HG02938 (cell line): ENCODE results near the gene DPY30.
"Not testable (repeated sequence)": the region's sequence is repeated elsewhere in the genome, so short reads cannot be mapped to it uniquely, and the experiment has no call there.

Source experiments
- ATAC-seq: cut with Tn5 transposase; IDR thresholded peaks from one replicate; pipeline ENCODE4 v1.9.1; 2021; ENCODE audit warnings: mild to moderate bottlenecking, moderate library complexity; ENCODE audit not compliant: unreplicated experiment

DPY30 gene

DNA sequence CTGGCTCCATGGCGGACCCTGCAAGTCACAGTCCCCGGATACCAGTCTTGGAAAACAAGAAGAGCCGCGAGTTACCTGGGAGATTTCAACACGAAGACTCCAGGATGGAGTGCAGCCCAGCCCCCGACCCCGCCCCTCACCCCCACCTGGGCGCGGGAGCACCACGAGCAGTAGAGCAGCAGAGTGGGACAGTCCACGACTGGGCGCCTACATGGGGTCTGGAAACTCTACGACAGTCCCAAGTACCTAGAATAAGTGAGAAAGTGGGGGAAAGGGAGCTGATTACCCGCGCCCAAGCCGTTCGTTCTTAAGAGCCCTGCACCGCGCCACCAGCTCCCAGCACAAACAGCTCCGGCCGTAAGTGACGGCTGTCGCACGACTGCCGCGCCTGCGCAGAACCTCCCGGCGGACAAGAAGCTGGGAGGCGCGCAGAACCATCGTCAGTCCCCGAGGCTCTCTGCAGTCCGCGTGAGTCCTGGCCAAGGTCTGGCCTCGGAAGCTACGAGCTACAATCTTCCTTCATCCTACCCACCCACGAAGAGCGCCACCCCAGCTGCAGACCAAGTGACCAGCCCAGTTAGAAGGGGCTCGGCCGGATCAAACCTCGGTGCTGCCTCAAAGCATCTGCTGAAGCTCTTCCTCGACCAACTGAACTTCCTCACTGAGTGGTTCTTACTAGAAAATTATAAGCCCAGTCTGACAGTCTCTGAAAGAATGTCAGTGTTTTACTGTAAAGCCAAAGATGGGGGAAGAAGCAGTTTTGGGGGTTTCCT lies at the start of gene DPY30:
TSS of gene DPY30 (minus strand) at position 359 of the 773 bp plus-strand sequence. CDS start at position 10, 349 bp downstream.
- peak; percentile 75 for ATAC-seq

DNA sequence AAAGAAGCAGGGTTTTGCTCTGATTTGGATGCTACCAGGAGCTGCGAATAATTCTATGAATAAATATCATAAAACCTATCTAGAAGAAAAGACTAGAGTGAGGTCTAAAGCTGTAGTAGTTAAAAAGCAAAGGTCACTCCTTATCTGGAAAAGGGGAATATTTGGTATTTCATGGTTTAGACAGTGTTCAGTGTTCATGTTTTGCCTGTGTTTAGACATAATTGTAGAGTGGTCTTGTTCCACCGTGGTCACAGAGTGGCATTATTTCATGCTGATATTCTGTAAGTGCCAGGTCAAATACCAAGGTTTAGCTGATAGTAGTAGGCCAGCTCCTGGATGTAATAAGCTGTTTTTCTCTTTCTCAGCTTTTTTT lies 34.5 kb upstream of the DPY30 start:
- no peak for ATAC-seq

DNA sequence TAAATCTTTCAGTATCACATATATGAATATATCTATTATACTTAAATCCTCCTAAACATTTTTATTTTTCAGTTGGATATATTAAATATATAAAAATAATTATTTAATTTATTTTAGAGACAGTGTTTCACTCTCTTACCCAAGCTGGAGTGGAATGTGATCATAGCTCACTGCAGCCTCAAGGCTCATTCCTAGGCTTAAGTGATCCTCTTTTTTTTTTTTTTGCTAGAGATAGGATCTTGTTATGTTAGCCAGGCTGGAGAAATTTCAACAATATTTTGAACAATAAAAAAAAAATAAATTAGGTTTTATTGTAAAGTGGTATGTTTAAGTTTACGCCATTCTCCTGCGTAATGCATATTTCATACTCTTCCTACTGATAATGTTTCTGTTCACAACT lies 27.9 kb upstream of the DPY30 start:
- ATAC-seq, result no peak

DNA sequence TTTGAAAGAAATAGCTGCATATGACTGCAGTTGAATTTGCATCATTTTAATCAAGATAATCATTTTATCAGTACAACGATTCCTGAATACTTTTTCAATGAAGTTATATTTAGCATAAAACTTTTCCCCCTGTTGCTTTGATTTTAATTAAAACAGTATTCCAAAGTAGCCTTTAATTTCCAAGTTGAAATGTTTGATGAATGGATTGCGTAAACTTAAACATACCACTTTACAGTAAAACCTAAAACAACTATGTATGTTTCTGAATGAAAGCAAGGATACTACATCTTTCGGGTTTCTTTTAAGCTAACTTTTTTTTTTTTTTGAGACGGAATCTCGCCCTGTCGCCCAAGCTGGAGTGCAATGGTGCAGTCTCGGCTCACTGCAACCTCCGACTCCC lies 25.1 kb upstream of the DPY30 start:
- ATAC-seq, result no peak

DNA sequence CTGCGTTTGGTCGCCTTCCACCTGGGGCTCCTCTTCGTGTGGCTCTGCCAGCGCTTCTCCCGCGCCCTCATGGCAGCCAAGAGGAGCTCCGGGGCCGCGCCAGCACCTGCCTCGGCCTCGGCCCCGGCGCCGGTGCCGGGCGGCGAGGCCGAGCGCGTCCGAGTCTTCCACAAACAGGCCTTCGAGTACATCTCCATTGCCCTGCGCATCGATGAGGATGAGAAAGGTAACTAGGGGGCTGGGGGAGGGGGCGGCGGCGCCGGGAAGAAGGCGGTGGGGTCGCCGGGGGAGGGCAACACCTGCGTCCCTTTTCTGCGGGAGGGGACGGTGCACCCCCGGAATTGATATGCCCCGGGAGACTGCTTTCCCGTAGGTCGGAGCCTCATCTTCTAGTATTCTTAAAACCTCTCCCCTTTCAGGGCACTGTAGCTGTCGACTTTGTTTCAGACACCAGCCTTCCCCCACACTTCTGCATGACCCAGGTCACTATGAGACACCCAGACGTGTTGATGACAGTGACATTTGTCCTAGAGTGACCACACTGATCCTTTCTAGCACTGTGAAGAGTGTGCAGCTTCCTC lies 24.5 kb upstream of the DPY30 start:
- ATAC-seq, result peak; percentile 5

DNA sequence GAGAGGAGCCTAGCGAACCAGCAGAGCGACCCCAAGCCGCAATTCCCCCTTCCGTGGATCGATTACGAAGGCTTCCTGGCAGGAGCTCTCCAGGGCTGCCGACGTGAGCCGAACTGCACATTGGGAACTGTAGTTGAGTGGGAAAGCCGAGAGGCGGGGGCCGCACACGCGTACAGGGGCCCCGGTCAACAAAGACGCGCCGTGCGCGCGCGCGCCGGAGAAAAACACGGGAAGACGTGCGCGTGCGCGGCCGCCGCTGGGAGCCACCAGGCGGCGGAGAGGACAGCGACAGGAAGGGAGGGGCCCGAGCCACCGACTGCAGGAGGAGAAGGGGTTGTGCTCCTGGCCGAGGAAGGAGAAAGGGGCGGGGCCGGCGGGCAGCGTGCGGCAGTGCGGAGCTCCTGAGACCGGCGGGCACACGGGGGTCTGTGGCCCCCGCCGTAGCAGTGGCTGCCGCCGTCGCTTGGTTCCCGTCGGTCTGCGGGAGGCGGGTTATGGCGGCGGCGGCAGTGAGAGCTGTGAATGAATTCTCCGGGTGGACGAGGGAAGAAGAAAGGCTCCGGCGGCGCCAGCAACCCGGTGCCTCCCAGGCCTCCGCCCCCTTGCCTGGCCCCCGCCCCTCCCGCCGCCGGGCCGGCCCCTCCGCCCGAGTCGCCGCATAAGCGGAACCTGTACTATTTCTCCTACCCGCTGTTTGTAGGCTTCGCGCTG lies 23.9 kb upstream of the DPY30 start, which contains the start of gene SPAST:
TSS of gene SPAST (plus strand) at position 247 of the 711 bp plus-strand sequence. CDS start at position 523, 276 bp downstream.
- peak; percentile 95 for ATAC-seq

DNA sequence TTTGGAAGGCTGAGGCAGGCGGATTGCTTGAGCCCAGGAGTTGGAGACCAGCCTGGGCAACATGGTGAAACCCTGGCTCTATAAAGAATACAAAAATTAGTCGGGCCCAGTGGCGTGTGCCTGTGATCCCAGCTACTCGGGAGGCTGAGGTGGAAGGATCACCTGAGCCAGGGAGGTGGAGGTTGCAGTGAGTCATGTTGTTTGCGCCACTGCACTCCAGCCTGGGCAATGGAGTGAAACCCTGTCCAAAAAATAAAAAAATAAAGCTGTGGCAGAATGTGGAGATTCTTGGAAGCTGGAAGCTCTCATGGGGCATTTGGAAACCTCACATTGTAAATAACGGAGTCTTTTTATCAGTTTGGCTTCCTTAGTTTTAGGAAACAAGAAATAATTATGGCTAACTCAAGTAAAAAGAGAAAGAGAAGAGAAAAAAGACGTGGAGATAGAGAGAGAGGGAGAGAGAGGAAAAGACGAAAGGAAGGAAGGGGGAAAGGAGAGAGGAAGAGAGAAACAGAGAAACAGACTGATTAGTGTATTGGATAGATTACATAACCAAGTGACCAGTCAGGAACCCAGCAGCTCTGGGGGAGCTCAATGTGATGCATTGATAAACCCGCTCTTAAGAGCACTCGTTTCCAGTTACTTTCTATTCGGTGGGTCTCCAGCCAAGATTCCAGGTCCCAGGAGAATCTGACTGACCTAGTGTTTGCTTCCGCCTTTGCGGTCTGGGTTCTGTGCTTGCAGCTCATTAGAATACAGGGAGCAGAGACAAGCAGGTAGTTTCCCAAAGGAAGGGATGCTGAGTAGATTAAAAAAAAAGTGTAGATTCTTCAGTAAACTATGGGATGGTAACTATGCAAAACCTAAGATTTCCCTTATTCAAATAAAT lies 22.6 kb upstream of the DPY30 start:
- no peak for ATAC-seq

DNA sequence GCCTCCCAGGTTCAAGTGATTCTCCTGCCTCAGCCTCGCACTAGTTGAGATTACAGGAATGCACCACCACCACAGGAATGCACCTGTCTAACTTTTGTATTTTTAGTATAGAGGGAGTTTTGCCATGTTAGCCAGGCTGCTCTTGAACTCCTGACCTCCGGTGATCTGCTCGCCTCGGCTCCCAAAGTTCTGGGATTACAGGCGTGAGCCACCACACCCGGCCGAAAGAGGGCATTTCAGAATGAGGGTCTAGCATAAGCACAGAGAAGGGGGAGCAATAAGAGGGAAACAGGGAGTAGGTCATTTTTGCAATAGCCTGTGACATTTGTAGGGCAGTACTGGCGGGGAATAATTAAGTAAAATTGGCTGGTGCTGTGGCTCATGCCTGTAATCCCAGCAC lies 21.8 kb upstream of the DPY30 start:
- ATAC-seq, result no peak

DNA sequence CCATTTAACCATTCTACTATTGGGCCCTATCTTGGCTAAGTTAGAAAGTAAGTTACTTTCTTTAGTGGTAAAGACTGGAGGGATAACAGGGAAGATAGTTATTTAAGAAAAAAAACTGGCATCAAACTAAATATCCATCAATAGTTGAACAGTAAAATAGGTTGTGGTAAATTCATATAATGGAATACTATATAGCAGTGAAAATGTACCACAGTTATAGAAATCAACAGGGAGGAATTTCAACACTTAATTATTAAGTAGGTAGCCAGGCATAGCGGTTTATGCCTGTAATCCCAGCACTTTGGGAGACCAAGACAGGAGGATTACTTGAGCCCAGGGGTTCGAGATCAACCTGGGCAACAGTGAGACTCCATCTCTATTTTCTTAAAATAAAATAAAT lies 20.7 kb upstream of the DPY30 start:
- no peak for ATAC-seq

DNA sequence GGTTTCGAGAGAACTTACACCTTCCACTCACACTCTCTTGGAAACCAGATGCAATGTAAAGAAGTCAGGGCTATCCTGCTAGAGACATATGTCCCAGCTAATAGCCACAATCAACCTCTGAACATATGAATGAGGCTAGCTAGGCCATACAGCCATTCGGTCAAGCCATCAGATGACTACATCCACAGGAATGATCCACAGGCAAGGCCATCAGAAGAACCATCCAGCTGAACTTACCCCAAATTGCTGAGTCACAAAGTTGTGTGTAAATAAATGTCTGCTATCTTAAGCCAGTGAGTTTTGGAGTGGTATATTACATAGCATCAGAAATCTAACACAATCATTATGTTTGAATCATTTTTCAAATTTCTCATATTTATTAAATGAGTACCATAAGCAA lies 18.5 kb upstream of the DPY30 start:
- no peak for ATAC-seq

DNA sequence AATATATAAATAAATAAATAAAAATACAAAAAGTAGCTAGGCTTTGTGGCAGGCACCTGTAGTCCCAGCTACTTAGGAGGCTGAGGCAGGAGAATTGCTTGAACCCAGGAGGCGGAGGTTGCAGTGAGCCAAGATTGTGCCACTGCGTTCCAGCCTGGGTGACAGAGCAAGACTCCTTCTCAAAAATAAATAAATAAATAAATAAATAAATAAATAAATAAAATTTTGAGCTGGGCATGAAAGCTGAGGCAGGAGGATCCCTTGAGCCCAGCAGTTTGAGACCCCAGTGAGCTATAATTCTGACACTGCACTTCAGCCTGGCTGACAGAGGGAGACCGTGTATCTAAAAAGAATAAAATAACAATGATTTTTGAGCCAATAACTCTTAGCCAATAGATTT lies 15.0 kb upstream of the DPY30 start:
- not testable (repeated sequence) for ATAC-seq

DNA sequence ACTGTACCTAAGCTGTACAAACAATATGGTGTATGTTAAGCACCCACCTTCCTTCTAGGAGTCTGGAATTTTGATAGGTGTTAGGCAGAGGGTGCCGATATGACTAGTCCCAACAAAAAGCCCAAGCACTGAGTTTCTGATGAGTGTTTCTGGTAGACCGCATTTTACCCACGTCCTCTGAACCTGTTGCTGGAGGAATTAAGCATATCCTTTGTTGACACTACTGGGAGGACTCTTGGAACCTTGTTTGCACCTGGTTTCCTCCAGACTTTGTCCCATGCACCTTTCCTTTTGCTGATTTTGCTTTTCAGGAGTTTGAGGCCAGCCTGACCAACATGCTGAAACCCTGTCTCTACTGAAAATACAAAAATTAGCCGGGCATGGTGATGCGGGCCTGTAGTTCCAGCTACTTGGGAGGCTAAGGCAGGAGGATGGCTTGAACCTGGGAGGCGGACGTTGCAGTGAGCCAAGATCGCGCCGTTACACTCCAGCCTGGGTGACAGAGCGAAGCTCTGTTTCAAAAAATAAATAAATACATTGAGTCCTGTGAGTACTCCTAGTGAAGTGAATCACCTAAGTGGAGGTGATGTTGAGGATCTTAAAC lies 12.3 kb upstream of the DPY30 start:
- ATAC-seq, result no peak

DNA sequence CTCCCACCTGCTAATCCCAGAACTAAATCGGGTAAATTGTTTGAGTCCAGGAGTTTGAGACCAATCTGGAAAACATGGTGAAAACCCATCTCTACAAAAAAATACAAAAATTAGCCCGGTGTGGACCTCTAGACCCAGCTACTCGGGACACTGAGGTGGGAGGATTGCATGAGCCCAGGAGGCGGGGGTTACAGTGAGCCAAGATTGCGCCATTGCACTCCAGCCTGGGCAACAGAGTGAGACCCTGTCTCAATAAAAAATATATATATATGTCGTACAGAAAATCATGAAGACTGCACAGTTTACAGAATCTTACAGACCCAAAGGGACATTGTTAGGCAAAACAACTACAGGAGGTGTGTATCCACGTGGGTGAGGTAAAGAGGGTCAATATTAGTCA lies 4.0 kb upstream of the DPY30 start:
- ATAC-seq, result no peak

DNA sequence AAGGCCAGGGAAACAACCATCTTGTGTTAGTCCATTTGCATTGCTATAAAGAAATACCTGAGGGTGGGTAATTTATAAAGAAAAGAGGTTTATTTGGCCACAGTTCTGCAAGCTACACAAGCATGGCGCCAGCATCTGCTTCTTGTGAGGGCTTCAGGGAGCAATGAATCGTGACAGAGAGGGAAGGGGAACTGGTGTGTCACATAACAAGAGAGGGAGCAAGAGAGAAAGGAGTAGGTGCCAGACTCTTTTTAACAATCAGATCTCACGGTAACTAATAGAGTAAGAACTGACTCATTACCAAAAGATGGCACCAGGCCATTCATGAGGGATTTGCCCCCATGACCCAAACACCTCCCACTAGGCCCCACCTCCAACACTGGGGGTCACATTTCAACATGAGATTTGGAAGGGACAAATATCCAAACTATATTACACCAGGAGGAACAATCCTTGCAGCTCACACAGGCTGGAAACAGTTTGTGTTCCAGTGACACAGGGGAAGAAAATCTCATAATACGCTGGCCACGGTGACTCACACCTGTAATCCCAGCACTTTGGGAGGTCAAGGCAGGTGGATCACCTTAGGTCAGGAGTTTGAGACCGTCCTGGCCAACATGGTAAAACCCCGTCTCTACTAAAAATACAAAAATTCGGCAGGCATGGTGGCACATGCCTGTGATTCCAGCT lies 5.3 kb downstream of the DPY30 start:
- ATAC-seq, result not testable (repeated sequence)

DNA sequence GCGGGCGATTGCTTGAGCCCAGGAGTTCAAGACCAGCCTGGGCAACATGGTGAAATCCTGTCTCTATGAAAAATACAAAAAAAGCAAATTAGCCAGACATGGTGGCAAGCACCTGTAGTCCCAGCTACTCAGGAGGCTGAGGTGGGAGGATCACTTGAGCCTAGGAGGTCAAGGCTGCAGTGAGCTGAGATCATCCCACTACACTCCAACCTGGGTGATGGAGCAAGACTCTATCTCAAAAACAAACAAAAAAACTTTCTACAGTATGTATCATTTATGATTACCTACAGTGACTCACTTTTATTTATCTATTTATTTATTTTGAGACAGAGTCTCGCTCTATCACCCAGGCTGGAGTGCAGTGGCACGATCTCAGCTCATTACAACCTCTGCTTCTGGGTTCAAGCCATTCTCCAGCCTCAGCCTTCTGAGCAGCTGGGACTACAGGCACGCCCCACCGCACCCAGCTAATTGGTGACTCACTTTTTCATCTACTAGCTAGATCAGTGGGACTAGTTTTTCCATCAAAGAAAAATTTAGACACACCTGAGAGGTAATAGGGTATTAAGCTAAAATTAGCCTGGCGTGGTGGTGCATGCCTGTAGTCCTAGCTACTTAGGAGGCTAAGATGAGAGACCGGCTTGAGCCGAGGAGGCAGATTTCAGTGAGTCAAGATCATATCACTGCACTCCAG lies 20.7 kb downstream of the DPY30 start:
- not testable (repeated sequence) for ATAC-seq

DNA sequence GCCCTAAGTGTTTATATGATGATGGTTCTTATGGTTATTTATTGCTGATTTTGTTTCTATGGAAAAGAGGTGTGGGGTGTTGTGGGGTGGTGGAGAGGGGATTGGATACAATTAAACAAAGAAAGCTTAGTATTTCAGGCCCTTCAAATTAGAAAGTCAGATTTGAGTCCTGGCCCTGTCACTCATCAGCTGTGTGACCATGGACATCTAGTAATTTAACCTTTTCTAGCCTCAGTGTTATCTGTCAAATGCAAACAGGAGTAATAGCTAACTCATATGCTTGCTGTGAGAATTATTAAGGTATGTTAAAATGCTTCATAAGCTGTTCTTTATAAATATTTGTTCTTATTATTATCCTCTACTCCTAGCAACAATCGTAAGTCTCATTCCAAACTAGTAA lies 26.7 kb downstream of the DPY30 start:
- no peak for ATAC-seq

DNA sequence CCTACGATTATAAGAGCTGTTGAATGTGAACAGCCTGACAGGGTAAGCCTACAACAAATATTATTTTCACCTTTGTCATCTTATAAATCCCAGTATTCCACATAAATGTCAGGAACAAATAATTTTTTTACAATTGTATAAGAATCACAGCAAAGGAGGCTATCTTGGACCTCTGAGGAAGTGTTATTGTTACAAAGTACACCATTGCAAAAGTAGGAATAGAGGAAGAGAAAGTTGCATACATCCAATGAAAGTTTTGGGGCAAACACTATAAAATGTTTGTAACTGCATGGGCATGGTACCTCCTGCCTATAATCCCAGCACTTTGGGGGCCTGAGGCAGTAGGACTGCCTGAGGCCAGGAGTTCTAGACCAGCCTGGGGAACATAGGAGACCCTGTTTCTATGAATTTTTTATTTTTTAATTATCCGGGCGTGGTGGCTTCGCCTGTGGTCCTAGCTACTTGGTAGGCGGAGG lies 28.1 kb downstream of the DPY30 start:
- ATAC-seq, result no peak

DNA sequence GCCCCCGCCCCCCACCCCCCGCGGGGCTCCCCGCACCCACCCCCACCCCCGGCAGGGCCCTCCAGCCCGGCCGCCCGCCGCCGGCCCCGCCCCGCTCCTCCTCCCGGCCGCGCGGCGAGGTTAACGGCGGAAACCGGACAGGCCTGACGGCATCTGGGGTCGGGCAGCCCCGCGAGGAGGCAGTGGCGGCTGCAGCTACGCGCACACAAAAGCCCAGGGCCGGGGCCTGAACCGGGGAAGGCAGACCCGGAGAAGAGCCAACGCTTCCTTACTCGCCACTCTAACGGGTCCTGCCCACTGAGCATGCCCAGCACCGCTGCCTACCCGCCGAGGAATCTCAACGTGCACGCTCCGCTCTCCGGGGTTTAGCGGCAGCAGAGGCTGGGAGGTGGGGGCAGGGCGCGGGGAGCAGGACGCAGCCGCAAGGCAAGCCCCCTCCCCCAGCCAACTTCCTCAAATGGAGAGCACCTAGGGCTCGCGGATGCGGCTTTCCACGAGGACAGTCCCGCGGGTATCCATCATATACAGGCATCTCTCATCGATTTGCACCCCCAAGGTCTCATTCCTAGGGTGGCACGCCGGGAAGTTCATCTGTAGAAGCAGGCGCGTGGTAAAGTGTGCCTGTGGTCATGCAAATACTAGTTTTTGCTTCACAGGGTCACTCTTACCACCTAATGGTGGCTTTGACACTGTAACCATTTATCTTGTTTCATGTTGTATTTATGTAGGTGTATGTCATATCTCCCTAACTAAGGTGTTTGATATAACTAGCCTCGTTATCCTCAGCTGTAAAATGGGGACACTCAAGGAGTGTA lies 28.7 kb downstream of the DPY30 start, which contains the start of gene MEMO1:
TSS of gene MEMO1 (minus strand) at position 339 of the 815 bp plus-strand sequence. CDS start 761 bp downstream, outside the sequence.
- peak; percentile 53 for ATAC-seq
